Activated CD8-positive, alpha-beta memory T cell treated with anti-CD3 and anti-CD28 coated beads, Interleukin-2, amount 10 ng/mL, durations not matched to agents 7 days and 5 days (primary cell): ENCODE data around the gene R3HCC1L. TPM values are rescaled to one million over a fixed set of nuclear protein-coding genes. Genes with fewer than 3 reads are reported as not detected.
"Not testable (repeated sequence)": the region's sequence is repeated elsewhere in the genome, so short reads cannot be mapped to it uniquely, and the experiment has no call there.

Experiments
- ATAC-seq: fragments of 150-1000 bp; cut with Tn5 transposase; one replicate; pipeline ENCODE4 v1.10.0; 2021; ENCODE audit warnings: moderate library complexity
- CTCF ChIA-PET: fragments of 350-600 bp; sonication (Branson Sonifier 250); formaldehyde crosslinking; loops from one replicate; lab custom pipeline; 2021; ENCODE audit warnings: antibody characterized with exemption; lab: Charles Lee
- DNase-seq: peaks from one replicate; pipeline ENCODE4 v3.0.0-alpha.2; 2020
- H3K27ac Mint-ChIP-seq: one replicate; pipeline ENCODE4 v1.8.0; 2021; ENCODE audit warnings: mild to moderate bottlenecking, mixed read lengths
- H3K27me3 Mint-ChIP-seq: one replicate; pipeline ENCODE4 v1.8.0; 2021; ENCODE audit warnings: mixed read lengths
- H3K36me3 Mint-ChIP-seq: one replicate; pipeline ENCODE4 v1.8.0; 2021; ENCODE audit warnings: mild to moderate bottlenecking, mixed read lengths
- H3K4me1 Mint-ChIP-seq: one replicate; pipeline ENCODE4 v1.8.0; 2021; ENCODE audit warnings: mixed read lengths
- H3K4me3 Mint-ChIP-seq: one replicate; pipeline ENCODE4 v1.8.0; 2021; ENCODE audit warnings: mild to moderate bottlenecking, moderate library complexity, mixed read lengths
- H3K9me3 Mint-ChIP-seq: one replicate; pipeline ENCODE4 v1.8.0; 2022; ENCODE audit warnings: low read depth, mixed read lengths
- total RNA-seq, 2 experiments: library from RNA; stranded (reverse); gene quantifications; one replicate each; pipeline ENCODE4 v1.2.3, GENCODE V29; 2021

The R3HCC1L gene
- total RNA-seq, 2 experiments from 2014 or later = 17.4 to 19.1 TPM

DNA sequence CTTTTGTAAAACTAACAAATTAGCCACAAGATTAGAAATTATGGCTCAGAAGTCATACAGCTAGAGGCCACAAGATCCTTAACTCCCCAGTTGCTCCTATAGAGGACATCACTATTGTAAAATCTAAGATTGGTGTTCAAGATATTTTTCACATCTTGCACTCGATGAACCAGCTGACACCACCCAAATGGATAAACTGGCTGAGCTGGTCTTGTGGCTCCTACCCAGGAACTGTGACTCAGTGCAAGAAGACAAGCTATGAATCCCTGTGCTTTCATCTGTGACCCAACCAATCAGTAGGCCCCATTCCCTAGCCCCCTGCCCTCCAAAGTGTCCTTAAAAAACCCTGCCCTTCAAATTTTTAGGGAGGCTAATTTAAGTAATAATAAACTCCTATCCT lies 27.9 kb upstream of the R3HCC1L start:
- Mint-ChIP-seq H3K4me1 (no peaks in the 10 kb centered on the region), H3K27ac (no peak overlapping the region), H3K4me3 (no peak overlapping the region), H3K36me3 (no peaks in the 10 kb centered on the region), H3K9me3 (no peaks in the 10 kb centered on the region), H3K27me3 (peaks cover 15% of the 10 kb centered on the region)
- CTCF ChIA-PET = no interaction called here
- DNase-seq (no peak), ATAC-seq (no peak)

DNA sequence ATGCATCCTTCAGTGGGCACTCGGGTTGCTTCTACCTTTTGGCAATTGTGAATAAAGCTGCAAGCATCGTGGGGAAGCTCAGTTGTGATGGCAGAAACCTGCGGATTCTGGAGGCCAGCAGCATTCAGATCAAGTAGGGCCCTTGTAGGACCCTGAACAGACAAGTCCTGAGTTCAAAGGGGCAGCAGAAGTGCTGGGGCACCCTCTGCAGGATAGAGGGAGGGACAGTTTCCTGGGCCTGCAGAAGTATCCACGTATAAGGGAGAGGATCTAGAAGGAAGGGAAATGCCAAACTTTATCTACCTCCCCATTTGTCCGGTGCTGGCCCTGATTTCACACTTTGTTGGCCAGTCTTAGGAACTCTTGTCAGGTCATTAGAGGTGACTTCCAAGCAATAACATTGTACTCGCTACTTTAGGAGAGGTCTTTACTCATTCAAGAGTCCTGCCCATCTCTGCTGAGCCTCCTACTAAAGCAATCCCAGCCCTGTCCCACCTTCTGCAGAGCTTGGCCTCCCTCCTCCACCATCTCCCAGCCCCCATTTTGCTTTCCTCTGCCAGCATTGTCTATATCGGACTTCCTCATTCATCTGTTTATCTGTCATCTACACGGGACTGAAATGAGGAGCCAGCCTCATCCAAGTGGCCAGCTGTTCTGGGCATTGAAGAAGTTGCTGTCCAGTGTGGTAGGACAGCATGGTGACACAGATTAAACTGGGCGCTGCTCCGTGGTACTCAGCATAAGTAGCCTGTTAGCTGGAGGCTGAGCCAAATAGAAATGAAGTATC lies 26.6 kb upstream of the R3HCC1L start:
- Mint-ChIP-seq H3K4me3 (no peak overlapping the region), H3K27me3 (peaks cover 25% of the 10 kb centered on the region), H3K9me3 (no peaks in the 10 kb centered on the region), H3K36me3 (no peaks in the 10 kb centered on the region), H3K4me1 (no peaks in the 10 kb centered on the region), H3K27ac (no peak overlapping the region)
- DNase-seq = no peak
- no peak for ATAC-seq
- CTCF ChIA-PET = no interaction called here

DNA sequence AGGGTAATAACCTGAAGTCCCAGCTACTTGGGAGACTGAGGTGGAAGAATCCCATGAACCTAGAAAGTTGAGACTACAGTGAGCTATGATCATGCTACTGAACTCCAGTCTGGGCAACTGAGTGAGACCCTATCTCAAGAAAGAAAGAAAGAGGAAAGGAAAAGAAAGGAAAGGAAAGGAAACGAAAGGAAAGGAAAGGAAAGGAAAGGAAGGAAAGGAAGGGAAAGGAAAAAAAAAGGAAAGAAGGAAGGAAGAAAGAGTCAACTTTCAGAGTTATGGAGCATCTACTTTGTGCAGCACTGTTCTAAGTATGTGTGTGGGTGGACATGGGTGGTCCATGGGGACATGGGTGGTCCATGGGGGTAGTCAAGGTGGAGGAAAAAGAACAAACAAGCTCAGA lies 24.1 kb upstream of the R3HCC1L start:
- Mint-ChIP-seq H3K9me3 (no peaks in the 10 kb centered on the region), H3K4me1 (no peaks in the 10 kb centered on the region), H3K27ac (no peak overlapping the region), H3K36me3 (no peaks in the 10 kb centered on the region), H3K4me3 (no peak overlapping the region), H3K27me3 (peaks cover 45% of the 10 kb centered on the region)
- ATAC-seq (no peak), DNase-seq (no peak)
- CTCF ChIA-PET = no interaction called here

DNA sequence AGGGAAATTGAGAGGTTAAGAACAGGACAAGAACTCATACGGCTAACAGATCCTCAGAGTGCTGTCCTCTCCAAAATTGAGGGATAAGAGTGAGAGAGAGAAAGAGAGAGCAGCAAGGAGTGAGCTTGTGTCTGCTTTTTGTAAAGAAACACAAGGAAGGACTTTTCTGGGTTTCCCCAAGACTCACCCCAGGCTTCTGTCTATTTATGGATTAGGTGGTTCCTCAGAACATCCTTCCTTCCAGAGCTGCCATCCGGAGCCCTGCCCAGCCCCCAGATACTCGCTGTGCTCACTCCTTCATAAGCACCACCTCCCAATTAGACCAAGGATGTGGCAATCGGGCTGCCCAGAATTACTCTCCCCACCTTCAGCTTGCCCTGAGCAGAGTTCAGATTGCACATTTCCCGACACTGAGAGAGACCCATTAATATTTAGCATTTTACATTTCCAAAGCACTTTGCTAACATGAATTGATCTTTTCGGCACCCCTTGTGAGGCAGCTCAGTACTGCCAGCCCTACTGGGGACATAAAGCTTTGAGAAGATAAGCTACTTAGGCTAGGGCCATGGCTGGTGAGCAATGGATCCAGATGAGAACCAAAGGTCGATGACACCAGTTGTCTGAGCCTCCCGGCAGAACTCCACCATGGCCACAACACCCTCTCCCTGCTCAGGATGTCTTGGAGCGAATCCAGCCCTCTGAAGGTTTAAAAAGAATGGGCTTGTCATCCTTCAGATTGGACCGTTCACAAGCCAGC lies 19.2 kb upstream of the R3HCC1L start:
- Mint-ChIP-seq H3K4me3 (no peak overlapping the region), H3K27ac (no peak overlapping the region), H3K4me1 (no peaks in the 10 kb centered on the region), H3K27me3 (peaks cover 51% of the 10 kb centered on the region), H3K9me3 (no peaks in the 10 kb centered on the region), H3K36me3 (no peaks in the 10 kb centered on the region)
- CTCF ChIA-PET = no interaction called here
- ATAC-seq (no peak), DNase-seq (no peak)

DNA sequence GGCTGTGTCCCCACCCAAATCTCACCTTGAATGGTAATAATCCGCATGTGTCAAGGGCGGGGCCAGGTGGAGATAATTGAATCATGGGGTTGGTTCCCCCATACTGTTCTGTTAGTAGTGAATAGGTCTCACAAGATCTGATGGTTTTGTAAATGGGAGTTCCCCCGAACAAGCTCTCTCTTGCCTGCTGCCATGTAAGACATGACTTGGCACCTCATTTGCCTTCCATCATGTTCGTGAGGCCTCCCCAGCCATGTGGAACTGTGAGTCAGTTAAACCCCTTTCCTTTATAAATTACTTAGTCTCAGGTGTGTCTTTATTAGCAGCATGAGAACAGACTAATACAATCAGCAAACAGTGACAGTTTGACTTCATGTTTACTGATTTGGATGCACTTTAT lies 14.6 kb upstream of the R3HCC1L start:
- H3K4me1 Mint-ChIP-seq = no peaks in the 10 kb centered on the region
- H3K36me3 Mint-ChIP-seq = no peaks in the 10 kb centered on the region
- no peak overlapping the region for H3K27ac Mint-ChIP-seq
- H3K4me3 Mint-ChIP-seq = no peak overlapping the region
- peaks cover 61% of the 10 kb centered on the region for H3K27me3 Mint-ChIP-seq
- no peak for ATAC-seq
- CTCF ChIA-PET = no interaction called here
- peaks cover 2% of the 10 kb centered on the region for H3K9me3 Mint-ChIP-seq
- no peak for DNase-seq

DNA sequence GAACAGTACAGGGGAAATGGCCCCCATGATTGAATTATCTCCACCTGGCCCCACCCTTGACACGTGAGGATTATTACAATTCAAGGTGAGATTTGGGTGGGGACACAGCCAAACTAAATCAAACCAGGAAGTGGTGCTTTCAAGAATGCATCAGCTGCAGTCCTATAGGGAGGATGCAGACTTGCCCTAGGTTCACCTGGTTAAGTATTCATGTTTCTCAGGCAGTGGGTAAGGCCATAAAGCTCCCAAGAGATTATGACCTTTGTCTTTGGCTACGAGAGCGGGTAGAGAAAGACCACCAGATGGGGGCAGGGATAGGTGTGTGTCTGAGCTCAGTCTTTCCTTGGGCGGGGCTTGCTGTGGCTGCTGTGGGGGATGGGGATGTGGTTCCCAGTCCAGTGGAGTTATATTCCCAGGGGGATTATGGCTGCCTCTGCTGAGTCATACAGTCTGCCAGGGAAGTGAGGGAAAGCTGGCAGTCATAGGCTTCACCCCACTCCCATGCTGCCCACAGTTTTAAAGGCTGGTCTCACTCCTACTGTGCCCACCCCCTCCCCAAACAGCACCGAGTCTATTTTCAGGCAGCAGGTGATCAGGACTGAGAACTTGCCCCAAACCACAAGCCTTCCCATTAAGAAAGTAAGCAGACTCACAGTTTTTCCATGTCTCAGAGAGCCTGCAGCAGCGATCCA lies 8.4 kb upstream of the R3HCC1L start:
- Mint-ChIP-seq H3K4me3 (no peak overlapping the region), H3K27ac (no peak overlapping the region), H3K9me3 (peaks cover 2% of the 10 kb centered on the region), H3K4me1 (no peaks in the 10 kb centered on the region), H3K36me3 (no peaks in the 10 kb centered on the region), H3K27me3 (peaks cover 54% of the 10 kb centered on the region)
- DNase-seq (no peak), ATAC-seq (no peak)
- CTCF ChIA-PET = interaction anchor here (1.6 kb wide), 1 partner anchor 8 kb away, joined by 4 read pairs; the partner anchor contains the start of gene R3HCC1L

DNA sequence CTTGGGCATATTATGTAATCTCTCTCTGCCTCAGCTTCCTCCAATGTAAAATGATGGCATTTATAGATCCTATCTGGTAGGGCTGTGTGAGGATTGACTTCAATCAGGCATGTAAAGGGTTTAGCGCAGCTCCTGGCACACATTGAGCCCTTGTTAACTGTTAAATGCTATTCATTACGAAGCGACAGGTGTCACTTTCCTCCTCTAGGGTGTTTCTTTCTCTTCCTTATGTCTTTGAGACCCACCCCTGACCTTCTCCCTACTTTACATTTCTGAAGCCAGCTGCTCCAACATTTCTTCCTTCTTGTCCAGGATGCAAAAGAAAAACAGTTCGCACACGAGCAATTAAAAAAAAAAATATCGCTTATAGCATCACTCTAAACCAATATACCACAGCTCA lies 5.7 kb upstream of the R3HCC1L start:
- Mint-ChIP-seq H3K36me3 (peaks cover 4% of the 10 kb centered on the region), H3K27me3 (peaks cover 29% of the 10 kb centered on the region), H3K9me3 (peaks cover 4% of the 10 kb centered on the region), H3K4me3 (no peak overlapping the region), H3K4me1 (peaks cover 6% of the 10 kb centered on the region), H3K27ac (no peak overlapping the region)
- CTCF ChIA-PET = no interaction called here
- ATAC-seq = no peak
- DNase-seq = no peak

DNA sequence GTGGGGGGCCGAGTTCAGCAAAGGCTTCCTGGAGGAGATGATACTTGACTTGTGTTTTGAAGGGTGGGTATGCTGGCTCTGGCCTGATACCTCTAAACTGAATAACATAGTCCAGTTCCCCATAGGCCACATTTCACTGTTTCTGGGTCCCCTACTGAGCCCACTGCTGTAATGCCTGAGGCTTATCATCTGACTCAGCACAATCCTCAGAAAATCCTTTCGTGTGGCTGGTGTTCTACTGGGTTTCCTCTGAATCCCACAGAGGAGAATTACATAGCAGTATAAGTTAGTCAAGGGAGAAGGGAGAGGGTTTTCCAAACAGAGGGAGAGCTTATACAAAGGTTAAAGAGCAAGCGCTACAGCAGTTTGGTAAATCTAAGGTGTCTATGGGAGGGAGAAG lies 2.8 kb upstream of the R3HCC1L start:
- H3K27ac Mint-ChIP-seq = no peak overlapping the region
- DNase-seq = no peak
- H3K36me3 Mint-ChIP-seq = peaks cover 4% of the 10 kb centered on the region
- ATAC-seq = no peak
- H3K9me3 Mint-ChIP-seq = peaks cover 4% of the 10 kb centered on the region
- H3K4me1 Mint-ChIP-seq = peaks cover 21% of the 10 kb centered on the region
- peaks cover 21% of the 10 kb centered on the region for H3K27me3 Mint-ChIP-seq
- H3K4me3 Mint-ChIP-seq = no peak overlapping the region
- CTCF ChIA-PET = no interaction called here

DNA sequence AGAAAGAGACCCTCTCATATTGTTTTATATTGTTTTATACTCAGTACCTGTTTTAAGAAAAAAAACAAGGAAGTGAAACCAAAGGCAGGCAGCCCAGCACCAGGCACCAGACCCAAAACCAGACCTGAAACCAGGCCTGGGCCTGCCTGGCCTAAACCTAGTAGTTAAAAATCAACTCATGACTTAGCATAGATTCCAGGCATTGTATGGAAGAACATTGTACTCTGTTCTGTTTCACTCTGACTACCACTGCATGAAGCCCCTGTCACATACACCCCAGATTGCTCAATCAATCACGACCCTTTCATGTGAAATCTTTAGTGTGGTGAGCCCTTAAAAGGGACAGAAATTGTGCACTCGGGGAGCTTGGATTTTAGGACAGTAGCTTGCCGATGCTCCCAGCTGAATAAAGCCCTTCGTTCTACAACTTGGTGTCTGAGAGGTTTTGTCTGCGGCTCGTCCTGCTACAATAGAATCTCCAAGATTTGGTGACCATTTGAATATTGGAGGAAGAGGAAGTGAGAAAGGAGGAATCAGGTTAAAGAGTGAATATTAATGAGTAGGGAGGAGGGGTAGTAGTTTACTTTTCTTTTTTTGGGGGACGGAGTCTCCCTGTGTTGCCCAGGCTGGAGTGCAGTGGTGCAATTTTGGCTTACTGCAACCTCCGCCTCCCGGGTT lies 1.2 kb upstream of the R3HCC1L start:
- peak overlapping the region; percentile 29 for H3K27ac Mint-ChIP-seq
- H3K4me3 Mint-ChIP-seq = peak overlapping the region; percentile 4
- CTCF ChIA-PET = interaction anchor here (1.3 to 1.5 kb wide), 2 partner anchors 8 to 219 kb away, joined by 4 read pairs; no protein-coding TSS in a partner anchor
- not testable (repeated sequence) for ATAC-seq, H3K9me3 Mint-ChIP-seq, H3K27me3 Mint-ChIP-seq, DNase-seq
- H3K4me1 Mint-ChIP-seq = peaks cover 33% of the 10 kb centered on the region
- H3K36me3 Mint-ChIP-seq = peaks cover 13% of the 10 kb centered on the region

DNA sequence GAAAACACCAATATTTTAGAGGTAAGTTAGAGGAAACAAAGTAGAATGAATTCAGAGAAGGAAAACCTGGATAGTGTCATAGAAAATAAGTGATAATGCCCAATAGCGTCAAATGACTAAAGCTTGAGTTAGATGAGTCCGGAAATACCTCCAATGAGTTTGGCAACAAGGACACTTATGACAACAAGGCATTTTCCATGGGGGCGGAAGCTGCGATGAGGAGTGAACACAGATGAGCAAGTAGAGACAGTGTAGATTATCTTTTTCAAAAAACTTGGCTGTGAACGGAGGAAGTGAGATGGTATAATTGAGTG lies 383 bp upstream of the R3HCC1L start:
- peaks cover 37% of the 10 kb centered on the region for H3K4me1 Mint-ChIP-seq
- ATAC-seq (no peak), DNase-seq (no peak)
- peaks cover 13% of the 10 kb centered on the region for H3K36me3 Mint-ChIP-seq
- peaks cover 4% of the 10 kb centered on the region for H3K9me3 Mint-ChIP-seq
- H3K27ac Mint-ChIP-seq = peak overlapping the region; percentile 94
- peaks cover 4% of the 10 kb centered on the region for H3K27me3 Mint-ChIP-seq
- H3K4me3 Mint-ChIP-seq = peak overlapping the region; percentile 91
- CTCF ChIA-PET = interaction anchor here (0.7 to 1.5 kb wide), 3 partner anchors 9 to 219 kb away, joined by 3 to 4 read pairs (median 4); no protein-coding TSS in a partner anchor

DNA sequence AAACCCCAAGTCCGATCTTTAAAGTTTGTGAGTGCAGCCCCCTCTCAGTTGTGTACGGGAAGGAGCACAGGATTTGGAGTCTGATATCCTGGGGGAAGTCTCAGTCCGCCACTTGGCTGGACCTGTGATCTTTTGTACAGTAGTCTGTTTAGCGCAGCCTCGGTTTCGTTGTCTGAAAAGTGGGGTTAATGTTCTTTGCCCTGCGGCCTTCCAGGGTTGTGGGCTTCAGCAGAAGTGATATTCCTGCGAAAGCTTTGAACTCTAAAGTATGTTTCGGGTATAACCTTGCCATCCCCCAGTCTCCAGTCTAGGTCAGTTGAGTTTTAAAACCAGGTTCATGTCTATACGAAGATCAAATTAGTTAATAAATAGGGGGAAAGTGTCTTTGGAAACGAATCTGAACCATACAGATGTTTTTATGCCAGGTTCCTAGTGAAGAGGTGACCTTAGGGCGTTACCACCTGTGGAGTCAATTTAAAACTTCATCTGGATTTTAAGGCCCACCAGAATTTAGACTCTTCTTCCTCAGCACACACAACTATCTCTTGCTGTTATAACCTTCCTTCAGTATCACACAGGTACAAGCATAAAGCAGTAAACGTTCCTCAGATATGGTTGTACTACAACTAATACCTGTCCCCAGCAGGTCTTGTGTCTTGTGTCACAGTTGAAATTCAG lies 904 bp downstream of the R3HCC1L start:
- H3K4me3 Mint-ChIP-seq = peak overlapping the region; percentile 91
- no peaks in the 10 kb centered on the region for H3K27me3 Mint-ChIP-seq
- peaks cover 41% of the 10 kb centered on the region for H3K4me1 Mint-ChIP-seq
- H3K9me3 Mint-ChIP-seq = peaks cover 4% of the 10 kb centered on the region
- CTCF ChIA-PET = no interaction called here
- peak overlapping the region; percentile 94 for H3K27ac Mint-ChIP-seq
- ATAC-seq (peak; percentile 3), DNase-seq (no peak)
- H3K36me3 Mint-ChIP-seq = peaks cover 16% of the 10 kb centered on the region

DNA sequence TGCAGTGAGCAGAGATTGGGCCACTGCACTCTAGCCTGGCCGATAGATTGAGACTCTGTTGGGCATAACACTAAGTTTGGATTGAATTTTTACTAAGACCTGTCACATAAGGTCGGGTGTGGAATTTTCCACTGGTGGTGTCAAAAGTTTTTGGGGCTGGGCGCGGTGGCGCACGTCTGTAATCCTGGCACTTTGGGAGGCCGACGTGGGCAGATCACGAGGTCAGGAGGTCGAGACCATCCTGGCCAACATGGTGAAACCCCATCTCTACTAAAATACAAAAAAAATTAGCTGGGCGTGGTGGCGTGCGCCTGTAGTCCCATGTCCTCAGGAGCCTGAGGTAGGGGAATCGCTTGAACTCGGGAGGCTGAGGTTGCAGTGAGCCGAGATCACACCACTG lies 2.3 kb downstream of the R3HCC1L start:
- peaks cover 22% of the 10 kb centered on the region for H3K36me3 Mint-ChIP-seq
- H3K4me3 Mint-ChIP-seq, H3K27ac Mint-ChIP-seq, ATAC-seq, H3K9me3 Mint-ChIP-seq, CTCF ChIA-PET, H3K27me3 Mint-ChIP-seq, DNase-seq: not testable (repeated sequence)
- peaks cover 52% of the 10 kb centered on the region for H3K4me1 Mint-ChIP-seq
